Astrocyte (in vitro differentiated cells and primary cell): ENCODE data around the gene VPS13D. TPM values are rescaled to one million over a fixed set of nuclear protein-coding genes. Genes with fewer than 3 reads are reported as not detected.

Experiments
- DNase-seq: peaks from one replicate; pipeline ENCODE4 v3.0.0-alpha.2; 2010; ENCODE audit warnings: low read depth
- FAIRE-seq: peaks from 2 replicates; lab custom pipeline; 2011; peaks lifted over from hg19 to GRCh38; lab: Jason Lieb, UNC
- H2AFZ ChIP-seq: 2 replicates; pipeline ENCODE4 v1.6.0; 2012; ENCODE audit warnings: low read depth, low read length, inconsistent platforms
- H3K27ac ChIP-seq: 2 replicates; pipeline ENCODE4 v1.5.1; 2011; ENCODE audit warnings: low read depth, low read length, inconsistent platforms
- H3K27me3 ChIP-seq: 2 replicates; pipeline ENCODE4 v1.6.0; 2011; ENCODE audit warnings: low read length, inconsistent platforms; ENCODE audit not compliant: insufficient read depth
- H3K36me3 ChIP-seq: 2 replicates; pipeline ENCODE4 v1.5.1; 2011; ENCODE audit warnings: low read length, inconsistent platforms; ENCODE audit not compliant: insufficient read depth
- H3K4me1 ChIP-seq: 2 replicates; pipeline ENCODE4 v1.5.1; 2011; ENCODE audit warnings: low read length, inconsistent platforms; ENCODE audit not compliant: insufficient read depth
- H3K4me2 ChIP-seq: 2 replicates; pipeline ENCODE4 v1.6.0; 2012; ENCODE audit warnings: low read length, inconsistent platforms
- H3K4me3 ChIP-seq: 2 replicates; pipeline ENCODE4 v1.5.1; 2011; ENCODE audit warnings: low read depth, mild to moderate bottlenecking, low read length, inconsistent platforms; ENCODE audit not compliant: insufficient read depth
- H3K79me2 ChIP-seq: 2 replicates; pipeline ENCODE4 v1.6.0; 2012; ENCODE audit warnings: mild to moderate bottlenecking, low read length, inconsistent platforms; ENCODE audit not compliant: insufficient read depth
- H3K9ac ChIP-seq: 2 replicates; pipeline ENCODE4 v1.6.0; 2012; ENCODE audit warnings: mild to moderate bottlenecking, low read length, inconsistent platforms
- H3K9me3 ChIP-seq: 2 replicates; pipeline ENCODE4 v1.5.1; 2012; ENCODE audit warnings: low read depth, mild to moderate bottlenecking, low read length, inconsistent platforms; ENCODE audit not compliant: insufficient read depth
- H4K20me1 ChIP-seq: 2 replicates; pipeline ENCODE4 v1.6.0; 2012; ENCODE audit warnings: low read length, inconsistent platforms; ENCODE audit not compliant: insufficient read depth
- H3K27ac Mint-ChIP-seq: one replicate; pipeline ENCODE4 v1.8.0; 2021; ENCODE audit warnings: mild to moderate bottlenecking, mixed read lengths; ENCODE audit not compliant: unreplicated experiment
- H3K27me3 Mint-ChIP-seq: one replicate; pipeline ENCODE4 v1.8.0; 2021; ENCODE audit warnings: low read depth, mixed read lengths; ENCODE audit not compliant: unreplicated experiment
- H3K36me3 Mint-ChIP-seq: one replicate; pipeline ENCODE4 v1.8.0; 2021; ENCODE audit warnings: low read depth, mixed read lengths; ENCODE audit not compliant: unreplicated experiment
- H3K4me1 Mint-ChIP-seq: one replicate; pipeline ENCODE4 v1.8.0; 2021; ENCODE audit warnings: low read depth, mixed read lengths; ENCODE audit not compliant: unreplicated experiment
- H3K4me3 Mint-ChIP-seq: one replicate; pipeline ENCODE4 v1.8.0; 2021; ENCODE audit warnings: mild to moderate bottlenecking, moderate library complexity, mixed read lengths; ENCODE audit not compliant: unreplicated experiment
- H3K9me3 Mint-ChIP-seq: one replicate; pipeline ENCODE4 v1.8.0; 2021; ENCODE audit warnings: mild to moderate bottlenecking, mixed read lengths; ENCODE audit not compliant: unreplicated experiment
- CTCF ChIP-seq: IDR thresholded peaks from 2 replicates; pipeline ENCODE4 v1.5.1; 2011; ENCODE audit warnings: low read depth, mild to moderate bottlenecking, inconsistent platforms, low read length, moderate library complexity; ENCODE audit not compliant: insufficient read depth
- EZH2 ChIP-seq: IDR thresholded peaks from 2 replicates; pipeline ENCODE4 v1.6.1; 2012; ENCODE audit warnings: mild to moderate bottlenecking, low read length, inconsistent platforms; ENCODE audit not compliant: insufficient read depth
- total RNA-seq: library from RNA; stranded (reverse); gene quantifications from 2 replicates; pipeline ENCODE4 v1.2.1, GENCODE V29; 2021

Gene VPS13D
- total RNA-seq, 1 donor from 2014 or later: 25.9 TPM

DNA sequence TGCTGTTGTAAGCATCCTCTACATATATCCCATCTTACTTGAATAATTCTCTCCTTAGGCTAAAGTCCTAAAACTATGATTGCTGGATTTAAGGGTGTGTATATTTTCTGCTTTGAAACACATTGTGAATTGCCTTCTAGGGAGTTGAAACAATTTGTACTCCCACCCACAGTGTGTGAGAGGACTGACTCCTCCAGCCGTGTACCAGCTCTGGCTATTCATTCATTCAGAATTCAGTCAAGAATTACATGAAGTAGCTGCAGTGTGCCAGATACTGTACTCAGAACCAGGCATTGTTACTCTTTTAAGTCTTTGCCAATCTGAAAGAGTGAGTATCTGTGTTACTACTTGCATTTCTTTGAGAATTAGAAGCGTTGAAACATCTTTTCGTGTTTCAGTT, 253.2 kb downstream of the VPS13D start:
- H3K27me3 Mint-ChIP-seq: peaks cover 3% of the 10 kb centered on the region
- H3K27ac ChIP-seq: no peak overlapping the region
- TF ChIP-seq EZH2: no peak
- TF ChIP-seq CTCF: no peak
- H3K27me3 ChIP-seq: no peaks in the 10 kb centered on the region
- FAIRE-seq (no peak), DNase-seq (no peak)
- H3K4me1 Mint-ChIP-seq: peaks cover 19% of the 10 kb centered on the region
- no peak overlapping the region for H3K4me3 Mint-ChIP-seq
- peaks cover 2% of the 10 kb centered on the region for H3K9me3 Mint-ChIP-seq
- no peak overlapping the region for H3K4me2 ChIP-seq
- H3K36me3 Mint-ChIP-seq: peaks cover 28% of the 10 kb centered on the region
- H2AFZ ChIP-seq: no peak overlapping the region
- no peak overlapping the region for H3K27ac Mint-ChIP-seq
- H3K9me3 ChIP-seq: no peaks in the 10 kb centered on the region
- no peaks in the 10 kb centered on the region for H4K20me1 ChIP-seq
- H3K36me3 ChIP-seq: no peaks in the 10 kb centered on the region
- H3K9ac ChIP-seq: no peak overlapping the region
- no peaks in the 10 kb centered on the region for H3K79me2 ChIP-seq
- no peak overlapping the region for H3K4me3 ChIP-seq
- peaks cover 44% of the 10 kb centered on the region for H3K4me1 ChIP-seq

DNA sequence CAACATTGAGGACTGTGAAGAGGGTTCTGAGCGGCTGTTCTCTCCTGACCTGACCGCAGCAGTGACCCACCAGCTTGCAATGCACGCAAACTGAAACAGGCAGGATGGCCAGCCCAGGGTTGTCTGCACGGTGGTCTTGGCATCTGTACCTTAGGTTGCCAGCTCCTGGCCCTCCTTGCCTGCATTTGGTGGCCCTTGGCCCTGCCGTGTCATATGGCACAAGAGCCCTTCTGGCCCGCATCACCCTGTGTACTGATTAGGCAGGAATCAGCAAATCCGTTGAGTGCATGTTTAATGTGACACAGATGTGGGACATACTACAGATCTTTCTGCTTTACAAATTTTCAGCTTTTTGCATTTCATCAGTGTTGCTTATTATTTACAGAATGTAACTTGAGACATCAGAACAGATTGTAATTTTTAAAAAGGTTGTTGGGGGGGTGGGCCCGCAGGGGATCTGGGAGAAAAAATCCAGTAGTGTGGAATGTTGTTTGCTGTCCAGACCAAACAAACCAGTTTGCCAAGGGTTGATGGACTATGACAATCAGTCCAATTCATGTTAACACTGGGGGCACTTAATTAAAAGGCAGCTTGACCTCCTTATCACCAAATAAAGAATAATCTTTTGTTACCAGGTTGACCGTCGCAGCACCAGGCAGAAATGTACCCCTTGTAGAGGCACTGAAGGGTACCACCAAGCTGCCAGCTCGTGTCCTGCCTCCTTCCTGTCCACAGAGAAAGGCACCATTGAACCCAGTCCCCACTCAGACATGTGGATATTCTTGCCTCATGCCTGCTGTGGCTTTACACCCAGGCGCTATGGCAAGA, 255.6 kb downstream of the VPS13D start:
- DNase-seq (no peak), FAIRE-seq (no peak)
- H3K79me2 ChIP-seq: no peaks in the 10 kb centered on the region
- Mint-ChIP-seq H3K4me3 (no peak overlapping the region), H3K9me3 (no peaks in the 10 kb centered on the region), H3K27ac (no peak overlapping the region), H3K36me3 (peaks cover 23% of the 10 kb centered on the region), H3K4me1 (peaks cover 16% of the 10 kb centered on the region), H3K27me3 (peaks cover 3% of the 10 kb centered on the region)
- H3K4me1 ChIP-seq: peaks cover 25% of the 10 kb centered on the region
- H3K9me3 ChIP-seq: no peaks in the 10 kb centered on the region
- no peak overlapping the region for H3K4me2 ChIP-seq
- no peak overlapping the region for H2AFZ ChIP-seq
- H3K27ac ChIP-seq: no peak overlapping the region
- H3K27me3 ChIP-seq: no peaks in the 10 kb centered on the region
- H4K20me1 ChIP-seq: no peaks in the 10 kb centered on the region
- no peak overlapping the region for H3K9ac ChIP-seq
- no peaks in the 10 kb centered on the region for H3K36me3 ChIP-seq
- H3K4me3 ChIP-seq: no peak overlapping the region
- no peak for TF ChIP-seq EZH2
- TF ChIP-seq CTCF: no peak

DNA sequence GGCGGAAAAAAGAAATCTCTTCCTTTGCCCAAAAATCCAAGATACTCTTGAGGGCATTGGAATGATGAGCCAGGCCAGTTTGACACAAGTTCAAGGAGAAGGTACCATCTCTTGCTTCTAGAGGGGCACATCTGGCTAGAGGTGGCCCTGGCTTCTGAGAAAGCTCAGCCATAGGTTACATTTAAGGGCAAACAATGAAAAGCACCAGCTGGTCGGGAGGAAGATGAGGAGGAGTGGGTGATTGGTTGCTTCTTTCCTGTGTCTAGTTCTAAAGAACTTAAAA, 256.2 kb downstream of the VPS13D start:
- Mint-ChIP-seq H3K4me1 (peaks cover 10% of the 10 kb centered on the region), H3K27me3 (peaks cover 3% of the 10 kb centered on the region), H3K36me3 (peaks cover 27% of the 10 kb centered on the region), H3K27ac (no peak overlapping the region), H3K4me3 (no peak overlapping the region), H3K9me3 (no peaks in the 10 kb centered on the region)
- no peak overlapping the region for H3K4me2 ChIP-seq
- no peaks in the 10 kb centered on the region for H3K79me2 ChIP-seq
- no peak overlapping the region for H3K9ac ChIP-seq
- no peaks in the 10 kb centered on the region for H4K20me1 ChIP-seq
- H3K9me3 ChIP-seq: no peaks in the 10 kb centered on the region
- no peak overlapping the region for H3K4me3 ChIP-seq
- no peak overlapping the region for H3K27ac ChIP-seq
- no peak for TF ChIP-seq CTCF
- TF ChIP-seq EZH2: no peak
- H2AFZ ChIP-seq: no peak overlapping the region
- FAIRE-seq (no peak), DNase-seq (no peak)
- no peaks in the 10 kb centered on the region for H3K36me3 ChIP-seq
- peaks cover 19% of the 10 kb centered on the region for H3K4me1 ChIP-seq
- H3K27me3 ChIP-seq: no peaks in the 10 kb centered on the region
